Measurements from ENCODE around the gene SUGCT. TPM values are rescaled to one million over a fixed set of nuclear protein-coding genes. Genes with fewer than 3 reads are reported as not detected.

SUGCT gene
- total and polyA plus RNA-seq, 2 of the 8 experiments (the other 6 are each of a cell fraction or from before 2014, with no cell fraction given): 2.8 to 5.4 TPM

DNA sequence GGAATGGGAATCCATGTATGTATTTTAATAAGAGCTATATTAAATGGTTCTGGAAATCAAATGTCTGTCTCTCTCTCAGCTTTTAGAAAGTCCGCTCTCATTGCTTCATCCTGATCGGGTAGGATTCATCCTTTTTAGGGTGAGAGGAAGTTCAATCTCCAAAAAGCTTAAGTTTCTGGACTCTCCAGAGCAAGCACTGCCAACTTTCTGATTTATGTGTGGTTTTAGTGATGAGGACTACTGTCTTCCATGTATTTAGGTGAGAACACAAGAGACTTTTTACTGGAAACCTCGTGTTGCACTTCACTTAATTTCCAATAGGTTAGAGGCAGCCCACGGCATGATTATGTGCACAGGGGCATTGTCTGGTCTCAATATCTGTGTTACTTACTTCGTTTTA lies 267.9 kb downstream of the SUGCT start:
- Histone ChIP-seq H3K4ac (replicated peaks; ENCODE audit: insufficient read length, low read depth, low read length) (no peak overlapping the region), H3K23ac (ENCODE audit: insufficient read length) (no peak overlapping the region), H4K5ac (ENCODE audit: insufficient read length, low read depth, low read length) (no peak overlapping the region), H3K79me2 (ENCODE audit: control insufficient read depth in 1 of 2, insufficient read depth in 2 of 2, low read length in 2 of 2) (no peaks in the 10 kb centered on the region), H3K9me3 (ENCODE audit: insufficient read depth in 2 of 2, low read depth in 1 of 2, low read length in 1 of 2) (no peaks in the 10 kb centered on the region), H2BK15ac (ENCODE audit: low read length) (no peak overlapping the region), H3K4me1 (replicated peaks in 1 of 4; ENCODE audit: control insufficient read depth in 3 of 4, insufficient read depth in 4 of 4, low read length in 3 of 4) (no peaks in the 10 kb centered on the region), H2BK120ac (replicated peaks; ENCODE audit: low read depth, low read length) (no peak overlapping the region), H3K23me2 (ENCODE audit: low read depth, low read length) (no peaks in the 10 kb centered on the region), H4K20me1 (replicated peaks in 1 of 2; ENCODE audit: control insufficient read depth in 1 of 2, insufficient read depth in 2 of 2, low read length in 2 of 2) (no peaks in the 10 kb centered on the region), H4K91ac (replicated peaks; ENCODE audit: insufficient read length, low read length) (no peak overlapping the region), H2BK5ac (ENCODE audit: low read depth, low read length) (no peak overlapping the region), H2AFZ (ENCODE audit: low read length) (no peak overlapping the region), H3K4me3 (ENCODE audit: extremely low read depth in 1 of 4, insufficient read depth in 2 of 4, low read depth in 3 of 4, low read length in 4 of 4) (no peak overlapping the region), H3K18ac (ENCODE audit: extremely low read depth, low read length) (no peak overlapping the region), H3K14ac (ENCODE audit: insufficient read length) (no peak overlapping the region), H3K4me2 (ENCODE audit: insufficient read depth in 1 of 2, low read depth in 2 of 2, low read length in 2 of 2) (no peak overlapping the region), H3K9ac (replicated peaks in 1 of 4; ENCODE audit: extremely low read depth in 1 of 4, low read depth in 3 of 4, low read length in 3 of 4) (no peak overlapping the region), H3K56ac (replicated peaks; ENCODE audit: insufficient read length, low read depth, low read length) (no peak overlapping the region), H3K27me3 (replicated peaks in 1 of 4; ENCODE audit: control insufficient read depth in 3 of 4, extremely low read depth in 1 of 4, insufficient read depth in 3 of 4, low read length in 3 of 4) (no peaks in the 10 kb centered on the region), H2AK5ac (ENCODE audit: low read depth, low read length) (no peak overlapping the region), H2BK12ac (ENCODE audit: low read depth, low read length) (no peak overlapping the region), H3K36me3 (ENCODE audit: control insufficient read depth in 2 of 4, insufficient read depth in 4 of 4, low read length in 3 of 4) (no peaks in the 10 kb centered on the region), H3K79me1 (ENCODE audit: low read depth, low read length) (no peaks in the 10 kb centered on the region), H3K27ac (ENCODE audit: low read depth, low read length) (no peak overlapping the region), H2BK20ac (ENCODE audit: low read length) (no peak overlapping the region), H4K8ac (ENCODE audit: extremely low read depth, insufficient read depth, low read length) (no peak overlapping the region)
- DNase-seq (ENCODE audit: low read depth in 1 of 2, low spot score in 2 of 2): no peak
- no peak for FAIRE-seq
- TF ChIP-seq TCF12 (IDR thresholded peaks at IDR 0.05; ENCODE audit: low read depth, low read length): no peak
- no peak for TF ChIP-seq SP2 (IDR thresholded peaks at IDR 0.05; ENCODE audit: low read length)
- no peak for TF ChIP-seq POU5F1 (IDR thresholded peaks at IDR 0.05; ENCODE audit: low read depth, low read length)
- TF ChIP-seq ZNF274 (IDR thresholded peaks at IDR 0.05; ENCODE audit: borderline replicate concordance, extremely low read depth, low read length): no peak
- no peak for TF ChIP-seq SIN3A (conservative IDR thresholded peaks at IDR 0.05 in 1 of 2, IDR thresholded peaks at IDR 0.05 in 1 of 2; ENCODE audit: low read depth in 1 of 2, low read length in 2 of 2)
- TF ChIP-seq GABPA (IDR thresholded peaks at IDR 0.05; ENCODE audit: borderline replicate concordance, insufficient read depth, low read length): no peak
- no peak for TF ChIP-seq BRCA1 (IDR thresholded peaks at IDR 0.05; ENCODE audit: low read depth, low read length)
- no peak for TF ChIP-seq SUZ12 (IDR thresholded peaks at IDR 0.05; ENCODE audit: low read length)
- no peak for TF ChIP-seq RNF2 (IDR thresholded peaks at IDR 0.05; ENCODE audit: borderline replicate concordance, low read depth, low read length, missing control alignments, poor library complexity, severe bottlenecking)
- TF ChIP-seq CBX8 (IDR thresholded peaks at IDR 0.05; ENCODE audit: borderline replicate concordance, low read depth, low read length): no peak
- POLR2A ChIA-PET (ENCODE audit: partially characterized antibody): interaction anchor here (0.6 kb wide), 1 partner anchor 534 kb away, joined by 3 read pairs; no protein-coding TSS in a partner anchor
- CTCF ChIA-PET (ENCODE audit: partially characterized antibody): interaction anchor here (1.4 kb wide), 1 partner anchor 18 kb away, joined by 4 read pairs; no protein-coding TSS in a partner anchor
- WGBS, 2 experiments (ENCODE audit: extremely low coverage in 1 of 2, insufficient coverage in 1 of 2, insufficient read length in 1 of 2, insufficient replicate concordance in 2 of 2, low coverage in 1 of 2, low lambda C conversion rate in 2 of 2, missing lambda C conversion rate in 1 of 2): 75% methylated on average over 5 of the region's 5 CpGs; no CpG with 5 or more reads in 1 of the 2 experiments
